Left ventricle myocardium inferior (tissue), 1 donor: ENCODE measurements around the gene PALLD. TPM values are rescaled to one million over a fixed set of nuclear protein-coding genes. Genes with fewer than 3 reads are reported as not detected.
"Not testable (repeated sequence)": the region's sequence is repeated elsewhere in the genome, so short reads cannot be mapped to it uniquely, and the experiment has no call there.

ENCODE experiments used
- DNase-seq: peaks from one replicate; pipeline ENCODE4 v3.0.0-alpha.2; 2020
- H3K27ac ChIP-seq: fragments of 200-600 bp; replicated peaks from 2 replicates; pipeline ENCODE4 v1.8.0; 2021
- H3K27me3 ChIP-seq: fragments of 200-600 bp; 2 replicates; pipeline ENCODE4 v1.8.0; 2021; ENCODE audit warnings: low read depth
- H3K36me3 ChIP-seq: fragments of 200-600 bp; 2 replicates; pipeline ENCODE4 v1.8.0; 2021
- H3K4me1 ChIP-seq: fragments of 200-600 bp; 2 replicates; pipeline ENCODE4 v1.8.0; 2021
- H3K4me3 ChIP-seq: fragments of 200-600 bp; 2 replicates; pipeline ENCODE4 v1.8.0; 2021; ENCODE audit warnings: mild to moderate bottlenecking, moderate library complexity
- H3K9me3 ChIP-seq: fragments of 200-600 bp; replicated peaks from 2 replicates; pipeline ENCODE4 v1.8.0; 2021
- intact Hi-C: fragments of 100-400 bp; cut with micrococcal nuclease; formaldehyde crosslinking; loops from one replicate; pipeline ENCODE4 v1.11.0; 2022
- total RNA-seq: library from RNA; stranded (reverse); fragmentation: NEBNext Ultra II Directional; extraction: Animal tissue kit (Norgen Biotek cat#: 25700); gene quantifications from one replicate; pipeline ENCODE4 v1.2.1, GENCODE V29; 2021
- TF ChIP-seq, protein P1 (sequence below): fragments of 200-600 bp; IDR thresholded peaks from 2 replicates; pipeline ENCODE4 v1.8.0; 2021; ENCODE audit warnings: antibody characterized with exemption, mild to moderate bottlenecking, borderline replicate concordance
- donor health status: DM: no; HTN: yes; CAD: no; lungs with severe emphysema.

PALLD gene
- total RNA-seq, 1 donor from 2014 or later, result 871 TPM

GRCh38 chr4:168932138-168932537 lies 435.3 kb downstream of the PALLD start:
- TF ChIP-seq, protein P1, sequence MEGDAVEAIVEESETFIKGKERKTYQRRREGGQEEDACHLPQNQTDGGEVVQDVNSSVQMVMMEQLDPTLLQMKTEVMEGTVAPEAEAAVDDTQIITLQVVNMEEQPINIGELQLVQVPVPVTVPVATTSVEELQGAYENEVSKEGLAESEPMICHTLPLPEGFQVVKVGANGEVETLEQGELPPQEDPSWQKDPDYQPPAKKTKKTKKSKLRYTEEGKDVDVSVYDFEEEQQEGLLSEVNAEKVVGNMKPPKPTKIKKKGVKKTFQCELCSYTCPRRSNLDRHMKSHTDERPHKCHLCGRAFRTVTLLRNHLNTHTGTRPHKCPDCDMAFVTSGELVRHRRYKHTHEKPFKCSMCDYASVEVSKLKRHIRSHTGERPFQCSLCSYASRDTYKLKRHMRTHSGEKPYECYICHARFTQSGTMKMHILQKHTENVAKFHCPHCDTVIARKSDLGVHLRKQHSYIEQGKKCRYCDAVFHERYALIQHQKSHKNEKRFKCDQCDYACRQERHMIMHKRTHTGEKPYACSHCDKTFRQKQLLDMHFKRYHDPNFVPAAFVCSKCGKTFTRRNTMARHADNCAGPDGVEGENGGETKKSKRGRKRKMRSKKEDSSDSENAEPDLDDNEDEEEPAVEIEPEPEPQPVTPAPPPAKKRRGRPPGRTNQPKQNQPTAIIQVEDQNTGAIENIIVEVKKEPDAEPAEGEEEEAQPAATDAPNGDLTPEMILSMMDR, result no peak

DNA sequence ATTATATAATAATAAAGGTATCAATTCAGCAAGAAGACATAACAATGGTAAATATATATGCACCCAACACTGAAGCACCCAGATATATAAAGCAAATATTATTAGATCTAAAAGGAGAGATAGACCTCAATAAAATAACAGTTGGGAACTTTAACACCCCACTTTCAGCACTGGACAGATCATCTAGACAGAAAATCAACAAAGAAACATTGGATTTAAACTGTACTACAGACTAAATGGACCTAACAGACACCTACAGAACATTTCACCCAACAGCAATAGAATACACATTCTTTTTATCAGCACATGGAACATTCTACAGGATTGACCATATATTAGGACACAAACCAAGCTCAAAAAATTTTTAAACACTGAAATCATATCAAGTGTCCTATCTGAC lies 436.6 kb downstream of the PALLD start:
- intact Hi-C loops, result no loop called here
- H3K9me3 ChIP-seq, result peaks cover 72% of the 10 kb centered on the region

More at GRCh38 chr4:168932138-168932537, 435.3 kb downstream of the PALLD start:
- Histone ChIP-seq H3K4me1 (no peaks in the 10 kb centered on the region), H3K9me3 (peaks cover 59% of the 10 kb centered on the region), H3K4me3 (no peak overlapping the region), H3K27ac (no peak overlapping the region), H3K27me3 (no peaks in the 10 kb centered on the region), H3K36me3 (peaks cover 45% of the 10 kb centered on the region)
- DNase-seq, result no peak
- intact Hi-C loops, result no loop called here

DNA sequence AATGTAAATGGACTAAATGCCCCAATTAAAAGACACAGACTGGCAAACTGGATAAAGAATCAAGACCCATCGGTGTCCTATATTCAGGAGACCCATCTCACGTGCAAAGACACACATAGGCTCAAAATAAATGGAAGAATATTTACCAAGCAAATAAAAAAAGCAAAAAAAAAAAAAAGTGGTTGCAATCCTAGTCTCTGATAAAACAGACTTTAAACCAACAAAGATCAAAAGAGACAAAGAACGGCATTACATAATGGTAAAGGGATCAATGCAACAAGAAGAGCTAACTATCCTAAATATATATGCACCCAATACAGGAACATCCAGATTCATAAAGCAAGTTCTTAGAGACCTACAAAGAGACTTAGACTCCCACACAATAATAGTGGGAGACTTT lies 440.6 kb downstream of the PALLD start:
- intact Hi-C loops, H3K36me3 ChIP-seq, DNase-seq, H3K27me3 ChIP-seq, H3K4me1 ChIP-seq, H3K27ac ChIP-seq, H3K4me3 ChIP-seq: not testable (repeated sequence)
- peaks cover 89% of the 10 kb centered on the region for H3K9me3 ChIP-seq

More for the DNA sequence above, 436.6 kb downstream of the PALLD start:
- Histone ChIP-seq H3K27ac (no peak overlapping the region), H3K4me3 (no peak overlapping the region), H3K36me3 (peaks cover 33% of the 10 kb centered on the region), H3K4me1 (no peaks in the 10 kb centered on the region), H3K27me3 (no peaks in the 10 kb centered on the region)
- DNase-seq, result no peak
- TF ChIP-seq, protein P1, result no peak

DNA sequence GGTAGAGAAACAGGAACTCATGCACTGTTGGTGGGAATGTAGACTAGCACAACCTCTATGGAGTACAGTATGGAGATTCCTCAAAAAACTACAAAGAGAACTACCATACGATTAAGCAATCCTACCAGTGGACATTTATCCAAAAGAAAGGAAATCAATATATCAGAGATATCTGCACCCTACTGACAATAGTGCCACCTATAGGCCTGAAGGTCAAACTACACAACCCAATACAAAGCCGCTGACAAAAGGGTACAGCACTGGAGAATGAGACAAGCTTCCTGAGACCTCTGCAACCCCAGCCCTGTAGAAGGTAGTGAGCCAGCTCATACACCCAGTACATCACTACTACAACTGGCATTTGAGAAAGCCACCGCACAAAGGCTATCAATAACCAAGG lies 446.1 kb downstream of the PALLD start:
- peaks cover 40% of the 10 kb centered on the region for H3K9me3 ChIP-seq
- H3K27ac ChIP-seq, result no peak overlapping the region
- H3K4me1 ChIP-seq, result no peaks in the 10 kb centered on the region
- TF ChIP-seq, protein P1, result peak; percentile 47
- no peak for DNase-seq
- H3K27me3 ChIP-seq, result no peaks in the 10 kb centered on the region
- H3K36me3 ChIP-seq, result no peaks in the 10 kb centered on the region
- H3K4me3 ChIP-seq, result no peak overlapping the region
- intact Hi-C loops, result no loop called here

- TF ChIP-seq, protein P1, result no peak
- Histone ChIP-seq H3K9me3 (peaks cover 28% of the 10 kb centered on the region), H3K27ac (no peak overlapping the region), H3K4me3 (no peak overlapping the region), H3K36me3 (no peaks in the 10 kb centered on the region), H3K4me1 (no peaks in the 10 kb centered on the region), H3K27me3 (no peaks in the 10 kb centered on the region)
- DNase-seq, result no peak
- intact Hi-C loops, result no loop called here
These were observed 448.4 kb downstream of the PALLD start for GRCh38 chr4:168945291-168945690.

GRCh38 chr4:168952821-168953246 lies 456.0 kb downstream of the PALLD start:
- DNase-seq, H3K4me3 ChIP-seq, H3K36me3 ChIP-seq, H3K4me1 ChIP-seq, H3K27ac ChIP-seq, intact Hi-C loops, H3K27me3 ChIP-seq: not testable (repeated sequence)
- peaks cover 13% of the 10 kb centered on the region for H3K9me3 ChIP-seq

DNA sequence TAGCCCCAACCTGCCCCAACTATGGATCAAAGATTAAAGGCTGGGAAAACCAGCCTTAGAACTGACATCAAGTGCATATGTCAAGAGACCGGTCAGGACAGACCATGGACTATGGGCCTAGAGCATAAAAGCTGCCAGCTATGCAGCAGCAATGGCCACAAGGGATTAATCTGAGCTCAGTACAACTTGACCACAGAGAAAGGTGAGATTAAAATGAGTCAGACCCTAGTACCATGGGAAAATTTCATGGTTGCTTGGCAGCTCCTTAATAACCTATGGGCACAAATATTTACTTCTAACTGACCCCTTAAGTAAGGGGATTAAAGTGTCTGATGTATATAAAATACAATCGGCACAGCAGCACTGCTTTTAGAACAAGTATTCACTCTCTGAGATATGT lies 458.8 kb downstream of the PALLD start:
- no peak overlapping the region for H3K27ac ChIP-seq
- no peaks in the 10 kb centered on the region for H3K9me3 ChIP-seq
- intact Hi-C loops, result no loop called here
- H3K27me3 ChIP-seq, result no peaks in the 10 kb centered on the region
- H3K4me1 ChIP-seq, result peaks cover 8% of the 10 kb centered on the region
- H3K4me3 ChIP-seq, result no peak overlapping the region
- TF ChIP-seq, protein P1, result no peak
- no peak for DNase-seq
- no peaks in the 10 kb centered on the region for H3K36me3 ChIP-seq
